GM23338 (cell line): Measurements from ENCODE around the gene HECTD2. TPM values are rescaled to one million over a fixed set of nuclear protein-coding genes. Genes with fewer than 3 reads are reported as not detected.
A peak's percentile ranks its signal among the peaks of the same experiment; 100 is the strongest.

Source experiments
- ATAC-seq: fragments of 200-7000 bp; cut with Tn5 transposase; 3 replicates; pipeline ENCODE4 v1.9.1; 2020
- DNase-seq: peaks from one replicate; pipeline ENCODE4 v3.0.0-alpha.2; 2015; ENCODE audit warnings: low spot score
- H2AFZ ChIP-seq: fragments of 200-600 bp; sonication (generic); 2 replicates; pipeline ENCODE4 v1.8.0; 2016; ENCODE audit warnings: antibody characterized with exemption, mild to moderate bottlenecking, moderate library complexity
- H3F3A ChIP-seq: fragments of 200-600 bp; sonication (generic); replicated peaks from 2 replicates; pipeline ENCODE4 v1.8.0; 2017; ENCODE audit warnings: antibody characterized with exemption, mixed run types, low read depth
- H3K27ac ChIP-seq: fragments of 200-600 bp; sonication (generic); 2 replicates; pipeline ENCODE4 v1.6.1; 2016; ENCODE audit warnings: low read depth
- H3K27me3 ChIP-seq: fragments of 200-600 bp; sonication (generic); 2 replicates; pipeline ENCODE4 v1.8.0; 2016; ENCODE audit warnings: mild to moderate bottlenecking, mixed run types, moderate library complexity; ENCODE audit not compliant: insufficient read depth
- H3K36me3 ChIP-seq: fragments of 200-600 bp; sonication (generic); 2 replicates; pipeline ENCODE4 v1.8.0; 2016; ENCODE audit warnings: mild to moderate bottlenecking; ENCODE audit not compliant: insufficient read depth
- H3K4me1 ChIP-seq: fragments of 200-600 bp; sonication (generic); 2 replicates; pipeline ENCODE4 v1.8.0; 2016; ENCODE audit warnings: mild to moderate bottlenecking, moderate library complexity; ENCODE audit not compliant: insufficient read depth
- H3K4me2 ChIP-seq: fragments of 200-600 bp; sonication (generic); 2 replicates; pipeline ENCODE4 v1.7.1; 2017; ENCODE audit warnings: mixed run types
- H3K4me3 ChIP-seq: fragments of 200-600 bp; sonication (generic); 2 replicates; pipeline ENCODE4 v1.6.1; 2016; ENCODE audit warnings: mixed run types
- H3K79me2 ChIP-seq: fragments of 200-600 bp; sonication (generic); replicated peaks from 2 replicates; pipeline ENCODE4 v1.8.0; 2017; ENCODE audit warnings: mild to moderate bottlenecking; ENCODE audit not compliant: insufficient read depth
- H3K9me2 ChIP-seq: fragments of 200-600 bp; sonication (generic); 2 replicates; pipeline ENCODE4 v1.8.0; 2017; ENCODE audit not compliant: insufficient read depth
- H4K20me1 ChIP-seq: fragments of 200-600 bp; sonication (generic); replicated peaks from 2 replicates; pipeline ENCODE4 v1.8.0; 2017; ENCODE audit warnings: mild to moderate bottlenecking; ENCODE audit not compliant: insufficient read depth
- H3K27ac Mint-ChIP-seq: 2 replicates; pipeline ENCODE4 v1.8.0; 2020; ENCODE audit warnings: inconsistent platforms, mild to moderate bottlenecking, moderate library complexity, mixed read lengths
- H3K27me3 Mint-ChIP-seq: 3 replicates; pipeline ENCODE4 v1.8.0; 2022; ENCODE audit warnings: low read depth, mild to moderate bottlenecking, moderate library complexity, mixed read lengths, inconsistent platforms; ENCODE audit not compliant: insufficient read depth, poor library complexity
- H3K36me3 Mint-ChIP-seq: 3 replicates; pipeline ENCODE4 v1.8.0; 2021; ENCODE audit warnings: low read depth, mild to moderate bottlenecking, inconsistent platforms, moderate library complexity, mixed read lengths
- H3K4me1 Mint-ChIP-seq: 3 replicates; pipeline ENCODE4 v1.8.0; 2020; ENCODE audit warnings: mild to moderate bottlenecking, inconsistent platforms, mixed read lengths
- H3K4me3 Mint-ChIP-seq: 3 replicates; pipeline ENCODE4 v1.8.0; 2021; ENCODE audit warnings: moderate library complexity, mild to moderate bottlenecking, inconsistent platforms, mixed read lengths
- H3K9me3 Mint-ChIP-seq: 3 replicates; pipeline ENCODE4 v1.8.0; 2020; ENCODE audit warnings: moderate library complexity, mild to moderate bottlenecking, inconsistent platforms, mixed read lengths
- CREB1 ChIP-seq: fragments of 250-450 bp; sonication (Bioruptor Pico); IDR thresholded peaks from 2 replicates; pipeline ENCODE4 v1.5.0; 2020; ENCODE audit warnings: low read depth, mild to moderate bottlenecking, moderate library complexity
- CTCF ChIP-seq, 2 experiments: fragments of 200-600 bp in 1 of 2; sonication (generic) in 1 of 2; conservative IDR thresholded peaks; 2 replicates each; pipeline versions ENCODE4 v1.5.1 to v1.6.1; 2016 to 2017; ENCODE audit warnings: antibody characterized with exemption in 2 of 2, low read depth in 2 of 2, mild to moderate bottlenecking in 2 of 2, moderate library complexity in 1 of 2
- EZH2 ChIP-seq: fragments of 200-600 bp; sonication (generic); IDR thresholded peaks from one replicate; pipeline ENCODE4 v1.8.0; 2017; ENCODE audit warnings: antibody characterized with exemption, mild to moderate bottlenecking, low read depth; ENCODE audit not compliant: unreplicated experiment
- JUNB ChIP-seq: IDR thresholded peaks from one replicate; pipeline ENCODE4 v1.6.1; 2016; ENCODE audit warnings: antibody characterized with exemption; ENCODE audit not compliant: unreplicated experiment
- NANOG ChIP-seq: IDR thresholded peaks from 2 replicates; pipeline ENCODE4 v1.6.1; 2016; ENCODE audit warnings: antibody characterized with exemption, borderline replicate concordance
- POLR2AphosphoS5 ChIP-seq: IDR thresholded peaks from 2 replicates; pipeline ENCODE4 v1.6.1; 2016; ENCODE audit warnings: antibody characterized with exemption, low read depth
- REST ChIP-seq: IDR thresholded peaks from one replicate; pipeline ENCODE4 v1.6.1; 2018; ENCODE audit warnings: antibody characterized with exemption; ENCODE audit not compliant: unreplicated experiment
- STAT1 ChIP-seq: IDR thresholded peaks from one replicate; pipeline ENCODE4 v1.6.1; 2016; ENCODE audit warnings: antibody characterized with exemption; ENCODE audit not compliant: unreplicated experiment
- ZNF462 ChIP-seq: fragments of 250-450 bp; sonication (Bioruptor Pico); IDR thresholded peaks from 2 replicates; pipeline ENCODE4 v1.5.0; 2020; ENCODE audit warnings: mild to moderate bottlenecking, moderate library complexity
- polyA plus RNA-seq: library from polyadenylated mRNA; unstranded; fragments of >200 nt; fragmentation: Nextera tagmentation; extraction: Ambion mirVana; gene quantifications from 2 replicates; pipeline ENCODE4 v1.2.1, GENCODE V29; 2016
- total RNA-seq: library from RNA; depleted of rRNA; stranded (reverse); fragments of >200 nt; shearing (Covaris generic); gene quantifications from 2 replicates; pipeline ENCODE4 v1.2.3, GENCODE V29; 2014

The HECTD2 gene
- total and polyA plus RNA-seq, 2 experiments from 2014 or later = 8.5 to 14.4 TPM

- H3K27ac Mint-ChIP-seq = no peak overlapping the region
- ATAC-seq (no peak), DNase-seq (no peak)
- H3K4me1 ChIP-seq = no peaks in the 10 kb centered on the region; the same call in 1 of the 2 replicates
- no peaks in the 10 kb centered on the region for H3K36me3 ChIP-seq
- 0 out of 2 replicates have a peak, but pooled peaks cover 3% of the 10 kb centered on the region for H3K9me2 ChIP-seq
- H4K20me1 ChIP-seq = no peaks in the 10 kb centered on the region
- H3K4me2 ChIP-seq = no peak overlapping the region
- H3K27me3 Mint-ChIP-seq = peaks cover 3% of the 10 kb centered on the region
- H3K4me3 Mint-ChIP-seq = no peak overlapping the region
- no peaks in the 10 kb centered on the region for H3F3A ChIP-seq
- peaks cover 6% of the 10 kb centered on the region; the same call in 2 of the 3 replicates for H3K4me1 Mint-ChIP-seq
- no peaks in the 10 kb centered on the region for H3K9me3 Mint-ChIP-seq
- H3K27me3 ChIP-seq = no peaks in the 10 kb centered on the region
- no peak overlapping the region for H3K4me3 ChIP-seq
- no peak for TF ChIP-seq ZNF462 (CRISPR knock-in tag)
- TF ChIP-seq POLR2AphosphoS5 = no peak
- TF ChIP-seq NANOG = no peak
- TF ChIP-seq CREB1 = no peak
- no peak for TF ChIP-seq STAT1
- TF ChIP-seq JUNB = no peak
- TF ChIP-seq EZH2 = no peak
- H2AFZ ChIP-seq = no peak overlapping the region
- no peak overlapping the region for H3K27ac ChIP-seq
- no peaks in the 10 kb centered on the region for H3K79me2 ChIP-seq
- H3K36me3 Mint-ChIP-seq = no peaks in the 10 kb centered on the region
Observed at GRCh38 chr10:91550021-91550420, 139.9 kb downstream of the HECTD2 start.

- no peaks in the 10 kb centered on the region for H4K20me1 ChIP-seq
- Mint-ChIP-seq H3K36me3 (no peaks in the 10 kb centered on the region), H3K4me1 (peaks cover 6% of the 10 kb centered on the region; the same call in 2 of the 3 replicates), H3K9me3 (no peaks in the 10 kb centered on the region), H3K27me3 (peaks cover 6% of the 10 kb centered on the region), H3K27ac (no peak overlapping the region), H3K4me3 (peak overlapping the region; percentile 12)
- H2AFZ ChIP-seq = peak overlapping the region; percentile 89
- no peaks in the 10 kb centered on the region for H3K79me2 ChIP-seq
- no peaks in the 10 kb centered on the region; the same call in 1 of the 2 replicates for H3K4me1 ChIP-seq
- no peak overlapping the region for H3K27ac ChIP-seq
- no peak overlapping the region for H3K4me3 ChIP-seq
- 0 out of 2 replicates have a peak, but pooled peaks cover under 1% of the 10 kb centered on the region for H3K9me2 ChIP-seq
- DNase-seq (peak; percentile 92), ATAC-seq (peak; percentile 98)
- H3K4me2 ChIP-seq = 0 out of 2 replicates have a peak overlapping the region, but pooled peaks have one; percentile 3
- no peaks in the 10 kb centered on the region for H3K36me3 ChIP-seq
- H3K27me3 ChIP-seq = no peaks in the 10 kb centered on the region
- H3F3A ChIP-seq = no peaks in the 10 kb centered on the region
- TF ChIP-seq REST = no peak
- no peak for TF ChIP-seq CREB1
- peak; percentile 91 to 99 for TF ChIP-seq CTCF (conservative IDR thresholded peaks at IDR 0.05; ENCODE audit: low read depth in 2 of 2)
- TF ChIP-seq NANOG = no peak
Observed at GRCh38 chr10:91551856-91552255, 141.7 kb downstream of the HECTD2 start.
